Measurements from ENCODE around the gene HCN2.
A peak's percentile ranks its signal among the peaks of the same experiment; 100 is the strongest.
"Not testable (repeated sequence)": the region's sequence is repeated elsewhere in the genome, so short reads cannot be mapped to it uniquely, and the experiment has no call there.

Gene HCN2

GRCh38 chr19:605061-605971 is 15.6 kb downstream of the HCN2 start:
- DNase-seq (ENCODE audit: low read depth): not testable (repeated sequence)

- DNase-seq (ENCODE audit: low read depth): no peak
These were observed 17.8 kb downstream of the HCN2 start for GRCh38 chr19:607301-608154.

GRCh38 chr19:608155-609003 is 18.7 kb downstream of the HCN2 start:
- DNase-seq (ENCODE audit: low read depth): no peak

DNA sequence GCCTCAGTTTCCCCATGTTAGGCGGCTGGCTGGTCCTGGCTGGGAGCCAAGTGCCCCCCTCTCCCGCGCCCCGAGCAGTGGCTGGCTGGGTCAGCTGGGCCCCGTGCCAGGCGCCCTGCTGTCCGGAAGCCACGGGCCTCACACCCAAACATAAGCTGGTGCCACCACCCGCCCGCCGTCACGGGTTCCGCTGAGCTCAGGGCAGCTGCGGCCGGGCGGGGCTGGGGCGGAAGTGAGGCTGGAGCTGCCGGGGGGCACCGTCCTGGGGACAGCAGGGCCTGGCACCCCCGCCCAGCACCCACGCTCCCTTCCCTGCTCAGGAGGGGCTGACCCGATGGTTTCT is 19.3 kb downstream of the HCN2 start:
- DNase-seq (ENCODE audit: low read depth): no peak

DNA sequence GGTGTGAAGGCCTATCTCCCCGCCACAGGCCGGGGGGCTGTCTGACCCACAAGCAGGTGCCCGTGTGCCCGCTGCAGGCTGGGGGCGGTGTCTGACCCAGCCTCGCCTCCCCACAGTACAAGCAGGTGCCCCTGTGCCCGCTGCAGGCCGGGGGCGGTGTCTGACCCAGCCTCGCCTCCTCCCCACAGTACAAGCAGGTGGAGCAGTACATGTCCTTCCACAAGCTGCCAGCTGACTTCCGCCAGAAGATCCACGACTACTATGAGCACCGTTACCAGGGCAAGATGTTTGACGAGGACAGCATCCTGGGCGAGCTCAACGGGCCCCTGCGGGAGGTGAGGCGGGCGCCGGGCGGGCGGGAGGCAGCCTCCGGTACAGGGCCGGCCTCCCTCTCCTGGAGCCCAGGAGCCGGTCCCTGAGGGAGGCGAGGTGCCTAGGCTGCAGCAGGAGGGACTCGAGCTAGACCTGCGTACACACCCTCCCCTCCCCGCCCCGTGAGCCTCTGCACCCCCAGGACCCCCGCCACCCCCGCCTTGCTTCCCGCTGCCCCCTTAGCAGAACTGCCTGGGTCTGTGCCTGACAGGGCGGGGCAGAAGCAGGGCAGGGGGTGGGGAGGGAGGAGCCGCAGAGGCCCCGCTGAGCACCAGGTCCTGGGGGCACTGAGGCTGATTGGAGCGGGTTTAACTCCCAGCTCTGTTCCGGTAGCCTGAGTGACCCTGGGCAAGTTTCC is 20.6 kb downstream of the HCN2 start:
- no peak for DNase-seq (ENCODE audit: low read depth)

DNA sequence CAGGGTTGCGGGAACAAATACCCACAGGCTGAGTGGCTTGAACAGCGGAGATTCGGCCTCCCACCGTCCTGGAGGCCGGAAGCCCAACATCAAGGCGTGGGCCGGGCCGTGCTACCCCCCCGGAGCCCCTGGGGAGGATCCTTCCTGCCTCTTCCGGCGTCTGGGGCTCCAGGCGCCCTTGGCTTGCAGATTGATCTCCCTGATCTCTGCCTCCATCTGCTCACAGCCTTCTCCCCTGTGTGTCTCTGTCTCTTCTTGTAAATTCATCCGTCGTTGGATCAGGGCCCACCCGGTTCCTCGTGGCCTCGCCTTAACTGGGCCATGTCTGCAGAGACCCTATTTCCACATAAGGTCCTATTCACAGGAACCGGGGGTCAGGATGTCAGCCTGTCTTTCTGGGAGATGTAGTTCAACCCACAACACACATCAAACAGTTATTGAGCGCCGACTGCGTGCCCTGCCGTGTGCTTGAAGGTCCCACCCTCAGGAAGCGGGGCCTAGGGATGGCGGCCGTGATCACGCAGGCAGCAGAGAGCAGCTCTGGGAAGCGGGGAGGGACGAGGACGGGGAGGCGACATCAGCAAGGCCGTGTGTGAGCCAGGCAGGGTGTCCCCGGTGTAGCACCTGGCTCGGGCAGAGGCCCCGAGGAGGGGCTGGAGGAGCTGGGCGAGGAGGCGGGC is 21.3 kb downstream of the HCN2 start:
- no peak for DNase-seq (ENCODE audit: low read depth)

GRCh38 chr19:611481-611868 is 21.8 kb downstream of the HCN2 start:
- peak; percentile 70 for DNase-seq (ENCODE audit: low read depth)

DNA sequence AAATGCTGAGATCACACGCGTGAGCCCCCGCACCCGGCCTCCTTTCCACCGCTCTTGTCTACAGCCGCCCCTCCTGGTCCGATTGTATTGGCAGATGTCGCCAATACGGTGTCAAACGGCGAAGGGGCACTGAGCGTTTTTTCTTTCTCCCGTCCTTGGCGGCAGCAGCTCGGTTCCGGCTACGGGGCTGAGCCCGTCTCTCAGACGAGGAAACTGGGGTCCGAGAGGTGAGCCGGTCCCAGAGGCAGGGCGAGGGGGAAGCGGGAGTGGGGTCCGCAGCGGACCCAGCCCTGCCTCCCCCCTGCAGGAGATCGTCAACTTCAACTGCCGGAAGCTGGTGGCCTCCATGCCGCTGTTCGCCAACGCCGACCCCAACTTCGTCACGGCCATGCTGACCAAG is 23.3 kb downstream of the HCN2 start:
- no peak for DNase-seq (ENCODE audit: low read depth)

GRCh38 chr19:613732-614567 is 24.3 kb downstream of the HCN2 start:
- DNase-seq (ENCODE audit: low read depth): no peak

GRCh38 chr19:615619-616018 is 25.9 kb downstream of the HCN2 start:
- no peak for DNase-seq (ENCODE audit: low read depth)

- DNase-seq (ENCODE audit: low read depth): no peak
These were observed 26.5 kb downstream of the HCN2 start for GRCh38 chr19:616062-616700.

- DNase-seq (ENCODE audit: low read depth): no peak
These were observed 27.3 kb downstream of the HCN2 start for GRCh38 chr19:616747-617526.

DNA sequence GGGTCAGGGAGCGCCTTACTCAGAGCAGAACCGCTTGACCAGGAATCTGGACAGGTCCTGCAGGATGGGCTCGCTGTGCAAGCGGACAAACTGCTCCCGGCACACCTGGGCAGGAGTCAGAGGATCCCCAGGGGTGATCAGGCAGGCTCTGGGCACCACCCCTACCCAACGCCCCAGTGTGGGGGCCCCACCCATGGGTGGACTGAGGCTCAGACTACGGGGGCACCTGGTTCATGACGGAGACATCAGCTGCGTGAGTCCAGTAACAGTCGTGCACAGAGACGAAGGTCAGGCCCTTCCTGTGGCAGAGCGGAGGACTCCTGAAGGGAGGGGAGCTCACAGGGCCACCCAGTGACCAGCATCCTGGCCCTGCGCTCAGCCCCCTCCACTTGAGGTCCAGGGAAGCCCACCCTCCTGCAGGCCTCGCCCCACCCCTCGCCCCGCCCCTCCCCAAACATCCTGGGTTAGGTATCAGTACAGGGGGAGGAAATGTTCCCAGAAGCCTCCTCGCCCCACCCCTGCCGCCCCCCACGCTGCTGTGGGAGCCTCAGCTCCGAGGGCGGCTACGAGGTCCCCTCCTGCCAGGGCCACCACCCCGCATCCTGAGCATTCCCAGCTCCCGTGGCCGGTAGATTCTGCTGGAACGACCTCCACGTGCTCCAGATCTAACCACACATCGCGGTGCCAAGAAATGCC is 28.0 kb downstream of the HCN2 start:
- no peak for DNase-seq (ENCODE audit: low read depth)

DNA sequence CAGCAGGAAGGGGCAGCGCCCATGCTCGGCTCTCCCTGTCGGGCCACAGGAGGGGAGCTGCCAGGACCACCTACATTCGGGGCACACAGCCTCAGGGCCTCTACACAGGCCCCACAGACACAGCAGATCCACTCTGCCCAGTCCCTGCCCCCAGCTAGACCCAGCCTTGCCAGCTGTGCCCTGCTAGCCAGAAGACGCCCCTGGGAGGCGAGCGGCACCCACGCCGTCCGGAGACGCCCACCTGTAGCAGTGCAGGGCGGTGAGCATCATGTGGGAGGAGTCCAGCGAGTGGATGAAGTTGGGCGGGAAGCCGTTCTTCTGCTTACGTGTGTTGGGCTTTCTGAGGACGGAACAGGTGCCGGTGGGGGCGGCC is 28.6 kb downstream of the HCN2 start:
- no peak for DNase-seq (ENCODE audit: low read depth)

GRCh38 chr19:618674-619285 is 29.1 kb downstream of the HCN2 start:
- no peak for DNase-seq (ENCODE audit: low read depth)

- no peak for DNase-seq (ENCODE audit: low read depth)
These were observed 29.8 kb downstream of the HCN2 start for GRCh38 chr19:619286-620002.
